Stimulated activated naive CD8-positive, alpha-beta T cell treated with anti-CD3 and anti-CD28 coated beads, Interleukin-15, Interleukin-2, amounts not matched to agents 100 ng/mL and 50 ng/mL, for 24 hours (primary cell): ENCODE measurements around the gene SGTA.

Experiments
- H3K27ac Mint-ChIP-seq: one replicate; pipeline ENCODE4 v1.8.0; 2021; ENCODE audit warnings: mild to moderate bottlenecking, mixed read lengths
- H3K27me3 Mint-ChIP-seq: one replicate; pipeline ENCODE4 v1.8.0; 2021; ENCODE audit warnings: mixed read lengths
- H3K36me3 Mint-ChIP-seq: one replicate; pipeline ENCODE4 v1.8.0; 2021; ENCODE audit warnings: low read depth, mixed read lengths
- H3K4me1 Mint-ChIP-seq: one replicate; pipeline ENCODE4 v1.8.0; 2021; ENCODE audit warnings: low read depth, mixed read lengths
- H3K4me3 Mint-ChIP-seq: one replicate; pipeline ENCODE4 v1.8.0; 2021; ENCODE audit warnings: mild to moderate bottlenecking, mixed read lengths
- H3K9me3 Mint-ChIP-seq: one replicate; pipeline ENCODE4 v1.8.0; 2021; ENCODE audit warnings: mixed read lengths

Gene SGTA

GRCh38 chr19:2771786-2772674, 11.0 kb downstream of the SGTA start:
- Mint-ChIP-seq H3K4me1 (peaks cover 38% of the 10 kb centered on the region), H3K27me3 (no peaks in the 10 kb centered on the region), H3K9me3 (no peaks in the 10 kb centered on the region), H3K36me3 (peaks cover 23% of the 10 kb centered on the region), H3K4me3 (no peak overlapping the region), H3K27ac (no peak overlapping the region)

GRCh38 chr19:2770055-2771013, 12.7 kb downstream of the SGTA start:
- Mint-ChIP-seq H3K4me3 (no peak overlapping the region), H3K9me3 (no peaks in the 10 kb centered on the region), H3K27ac (no peak overlapping the region), H3K4me1 (peaks cover 24% of the 10 kb centered on the region), H3K36me3 (peaks cover 15% of the 10 kb centered on the region), H3K27me3 (no peaks in the 10 kb centered on the region)

GRCh38 chr19:2769218-2769617, 13.9 kb downstream of the SGTA start:
- Mint-ChIP-seq H3K36me3 (peaks cover 15% of the 10 kb centered on the region), H3K9me3 (no peaks in the 10 kb centered on the region), H3K4me1 (peaks cover 13% of the 10 kb centered on the region), H3K4me3 (no peak overlapping the region), H3K27me3 (no peaks in the 10 kb centered on the region), H3K27ac (no peak overlapping the region)

- Mint-ChIP-seq H3K36me3 (peaks cover 17% of the 10 kb centered on the region), H3K4me1 (peaks cover 9% of the 10 kb centered on the region), H3K4me3 (no peak overlapping the region), H3K27me3 (no peaks in the 10 kb centered on the region), H3K9me3 (no peaks in the 10 kb centered on the region), H3K27ac (no peak overlapping the region)
These were observed 14.5 kb downstream of the SGTA start for GRCh38 chr19:2768365-2769132.

GRCh38 chr19:2767688-2768087, 15.4 kb downstream of the SGTA start:
- no peak overlapping the region for H3K27ac Mint-ChIP-seq
- H3K36me3 Mint-ChIP-seq, result peaks cover 17% of the 10 kb centered on the region
- no peaks in the 10 kb centered on the region for H3K27me3 Mint-ChIP-seq
- no peak overlapping the region for H3K4me3 Mint-ChIP-seq
- H3K9me3 Mint-ChIP-seq, result no peaks in the 10 kb centered on the region
- H3K4me1 Mint-ChIP-seq, result peaks cover 9% of the 10 kb centered on the region

GRCh38 chr19:2766594-2767372, 16.3 kb downstream of the SGTA start:
- Mint-ChIP-seq H3K9me3 (no peaks in the 10 kb centered on the region), H3K27ac (no peak overlapping the region), H3K4me1 (no peaks in the 10 kb centered on the region), H3K27me3 (no peaks in the 10 kb centered on the region), H3K4me3 (no peak overlapping the region), H3K36me3 (peaks cover 23% of the 10 kb centered on the region)

- H3K36me3 Mint-ChIP-seq, result peaks cover 28% of the 10 kb centered on the region
- no peaks in the 10 kb centered on the region for H3K27me3 Mint-ChIP-seq
- no peaks in the 10 kb centered on the region for H3K4me1 Mint-ChIP-seq
- no peaks in the 10 kb centered on the region for H3K9me3 Mint-ChIP-seq
- H3K27ac Mint-ChIP-seq, result no peak overlapping the region
- no peak overlapping the region for H3K4me3 Mint-ChIP-seq
These were observed 17.7 kb downstream of the SGTA start for GRCh38 chr19:2765376-2765775.

GRCh38 chr19:2764945-2765344, 18.1 kb downstream of the SGTA start:
- Mint-ChIP-seq H3K36me3 (peaks cover 29% of the 10 kb centered on the region), H3K9me3 (no peaks in the 10 kb centered on the region)

GRCh38 chr19:2763687-2764086, 19.4 kb downstream of the SGTA start:
- H3K36me3 Mint-ChIP-seq, result peaks cover 39% of the 10 kb centered on the region
- peaks cover 3% of the 10 kb centered on the region for H3K4me1 Mint-ChIP-seq
- no peak overlapping the region for H3K4me3 Mint-ChIP-seq
- no peaks in the 10 kb centered on the region for H3K27me3 Mint-ChIP-seq
- H3K27ac Mint-ChIP-seq, result no peak overlapping the region
- no peaks in the 10 kb centered on the region for H3K9me3 Mint-ChIP-seq

More at GRCh38 chr19:2764945-2765344, 18.1 kb downstream of the SGTA start:
- no peak overlapping the region for H3K27ac Mint-ChIP-seq
- no peak overlapping the region for H3K4me3 Mint-ChIP-seq
- H3K27me3 Mint-ChIP-seq, result no peaks in the 10 kb centered on the region
- H3K4me1 Mint-ChIP-seq, result no peaks in the 10 kb centered on the region

- H3K9me3 Mint-ChIP-seq, result no peaks in the 10 kb centered on the region
- H3K27ac Mint-ChIP-seq, result no peak overlapping the region
- peaks cover 3% of the 10 kb centered on the region for H3K4me1 Mint-ChIP-seq
- H3K27me3 Mint-ChIP-seq, result no peaks in the 10 kb centered on the region
- no peak overlapping the region for H3K4me3 Mint-ChIP-seq
- peaks cover 44% of the 10 kb centered on the region for H3K36me3 Mint-ChIP-seq
These were observed 20.1 kb downstream of the SGTA start for GRCh38 chr19:2762783-2763496.

GRCh38 chr19:2761876-2762782, 20.9 kb downstream of the SGTA start:
- Mint-ChIP-seq H3K36me3 (peaks cover 44% of the 10 kb centered on the region), H3K27me3 (no peaks in the 10 kb centered on the region), H3K27ac (no peak overlapping the region), H3K9me3 (no peaks in the 10 kb centered on the region), H3K4me1 (peaks cover 3% of the 10 kb centered on the region), H3K4me3 (no peak overlapping the region)

- Mint-ChIP-seq H3K4me1 (peaks cover 3% of the 10 kb centered on the region), H3K27ac (no peak overlapping the region), H3K4me3 (no peak overlapping the region), H3K9me3 (no peaks in the 10 kb centered on the region), H3K27me3 (no peaks in the 10 kb centered on the region), H3K36me3 (peaks cover 42% of the 10 kb centered on the region)
These were observed 21.8 kb downstream of the SGTA start for GRCh38 chr19:2761309-2761677.

GRCh38 chr19:2759965-2760364, 23.1 kb downstream of the SGTA start:
- Mint-ChIP-seq H3K4me1 (peaks cover 3% of the 10 kb centered on the region), H3K27me3 (no peaks in the 10 kb centered on the region), H3K4me3 (no peak overlapping the region), H3K27ac (no peak overlapping the region), H3K36me3 (peaks cover 50% of the 10 kb centered on the region), H3K9me3 (no peaks in the 10 kb centered on the region)
